Measurements from ENCODE around the gene C14orf119.

The C14orf119 gene

GRCh38 chr14:23120541-23121251, 25.4 kb downstream of the C14orf119 start:
- Mint-ChIP-seq H3K27ac (peak overlapping the region; percentile 65 to 91), H3K4me1 (peaks cover 45% of the 10 kb centered on the region), H3K9me3 (no peaks in the 10 kb centered on the region), H3K27me3 (no peaks in the 10 kb centered on the region), H3K4me3 (peak overlapping the region; percentile 71 to 73)
- ATAC-seq (peak; percentile 82), DNase-seq (peak; percentile 82 to 87)

- ATAC-seq (no peak), DNase-seq (no peak)
- Mint-ChIP-seq H3K9me3 (no peaks in the 10 kb centered on the region), H3K27me3 (no peaks in the 10 kb centered on the region), H3K4me3 (peak overlapping the region; percentile 9 to 24), H3K27ac (peak overlapping the region in 1 of 2 donors; percentile 91), H3K4me1 (peaks cover 45% of the 10 kb centered on the region)
Measured at GRCh38 chr14:23121361-23121771, 26.1 kb downstream of the C14orf119 start.

GRCh38 chr14:23122086-23122485, 26.8 kb downstream of the C14orf119 start:
- Mint-ChIP-seq H3K4me3 (no peak overlapping the region), H3K27ac (no peak overlapping the region), H3K4me1 (peaks cover 45% of the 10 kb centered on the region), H3K27me3 (no peaks in the 10 kb centered on the region), H3K9me3 (no peaks in the 10 kb centered on the region)
- ATAC-seq (no peak), DNase-seq (no peak)

GRCh38 chr14:23123419-23123818, 28.1 kb downstream of the C14orf119 start:
- no peaks in the 10 kb centered on the region for H3K27me3 Mint-ChIP-seq
- H3K9me3 Mint-ChIP-seq = no peaks in the 10 kb centered on the region
- DNase-seq = no peak
- H3K4me3 Mint-ChIP-seq = no peak overlapping the region
- H3K4me1 Mint-ChIP-seq = peaks cover 38% of the 10 kb centered on the region
- H3K27ac Mint-ChIP-seq = no peak overlapping the region
- no peak for ATAC-seq

GRCh38 chr14:23124337-23124954, 29.1 kb downstream of the C14orf119 start:
- Mint-ChIP-seq H3K27me3 (no peaks in the 10 kb centered on the region), H3K4me1 (peaks cover 28% of the 10 kb centered on the region), H3K9me3 (no peaks in the 10 kb centered on the region), H3K27ac (no peak overlapping the region), H3K4me3 (no peak overlapping the region)
- ATAC-seq (no peak), DNase-seq (no peak)

- H3K4me1 Mint-ChIP-seq = peaks cover 23% of the 10 kb centered on the region
- H3K9me3 Mint-ChIP-seq = no peaks in the 10 kb centered on the region
- no peak overlapping the region for H3K4me3 Mint-ChIP-seq
- H3K27me3 Mint-ChIP-seq = no peaks in the 10 kb centered on the region
- ATAC-seq (no peak), DNase-seq (no peak)
- H3K27ac Mint-ChIP-seq = peak overlapping the region in 1 of 2 donors; percentile 68
Measured at GRCh38 chr14:23125011-23125410, 29.7 kb downstream of the C14orf119 start.

GRCh38 chr14:23125933-23126524, 30.7 kb downstream of the C14orf119 start:
- ATAC-seq (no peak), DNase-seq (no peak)
- H3K27me3 Mint-ChIP-seq = no peaks in the 10 kb centered on the region
- peaks cover 12% of the 10 kb centered on the region for H3K4me1 Mint-ChIP-seq
- H3K4me3 Mint-ChIP-seq = no peak overlapping the region
- H3K9me3 Mint-ChIP-seq = no peaks in the 10 kb centered on the region
- H3K27ac Mint-ChIP-seq = no peak overlapping the region

- H3K9me3 Mint-ChIP-seq = no peaks in the 10 kb centered on the region
- H3K4me1 Mint-ChIP-seq = peaks cover 6% of the 10 kb centered on the region
- no peak for ATAC-seq
- H3K4me3 Mint-ChIP-seq = no peak overlapping the region
- no peak for DNase-seq
- H3K27me3 Mint-ChIP-seq = no peaks in the 10 kb centered on the region
- H3K27ac Mint-ChIP-seq = no peak overlapping the region
Measured at GRCh38 chr14:23126548-23127278, 31.4 kb downstream of the C14orf119 start.

- Mint-ChIP-seq H3K27me3 (no peaks in the 10 kb centered on the region), H3K27ac (peak overlapping the region in 1 of 2 donors; percentile 64), H3K4me1 (peaks cover 5% of the 10 kb centered on the region), H3K4me3 (no peak overlapping the region), H3K9me3 (no peaks in the 10 kb centered on the region)
- DNase-seq (no peak), ATAC-seq (no peak)
Measured at GRCh38 chr14:23127861-23128260, 32.6 kb downstream of the C14orf119 start.

GRCh38 chr14:23128969-23129758, 33.9 kb downstream of the C14orf119 start:
- Mint-ChIP-seq H3K27me3 (no peaks in the 10 kb centered on the region), H3K27ac (no peak overlapping the region)
- ATAC-seq = no peak

GRCh38 chr14:23129759-23130316, 34.5 kb downstream of the C14orf119 start:
- Mint-ChIP-seq H3K4me3 (no peak overlapping the region), H3K27me3 (no peaks in the 10 kb centered on the region), H3K27ac (no peak overlapping the region), H3K9me3 (no peaks in the 10 kb centered on the region), H3K4me1 (peaks cover 5% of the 10 kb centered on the region)
- DNase-seq (no peak), ATAC-seq (no peak)

More at GRCh38 chr14:23128969-23129758, 33.9 kb downstream of the C14orf119 start:
- no peak for DNase-seq
- Mint-ChIP-seq H3K4me3 (no peak overlapping the region), H3K4me1 (peaks cover 5% of the 10 kb centered on the region), H3K9me3 (no peaks in the 10 kb centered on the region)

- Mint-ChIP-seq H3K9me3 (no peaks in the 10 kb centered on the region), H3K27ac (peak overlapping the region in 1 of 2 donors; percentile 13), H3K4me1 (peaks cover 5% of the 10 kb centered on the region), H3K27me3 (no peaks in the 10 kb centered on the region), H3K4me3 (no peak overlapping the region)
- DNase-seq (no peak), ATAC-seq (no peak)
Measured at GRCh38 chr14:23130871-23131270, 35.6 kb downstream of the C14orf119 start.

- no peak overlapping the region for H3K4me3 Mint-ChIP-seq
- H3K9me3 Mint-ChIP-seq = no peaks in the 10 kb centered on the region
- ATAC-seq (no peak), DNase-seq (no peak)
- no peak overlapping the region for H3K27ac Mint-ChIP-seq
- peaks cover 5% of the 10 kb centered on the region for H3K4me1 Mint-ChIP-seq
- H3K27me3 Mint-ChIP-seq = no peaks in the 10 kb centered on the region
Measured at GRCh38 chr14:23131482-23131881, 36.2 kb downstream of the C14orf119 start.

GRCh38 chr14:23132970-23133369, 37.7 kb downstream of the C14orf119 start:
- Mint-ChIP-seq H3K4me1 (peaks cover 5% of the 10 kb centered on the region), H3K27me3 (no peaks in the 10 kb centered on the region), H3K4me3 (no peak overlapping the region), H3K9me3 (no peaks in the 10 kb centered on the region), H3K27ac (peak overlapping the region in 1 of 2 donors; percentile 43)
- ATAC-seq (no peak), DNase-seq (no peak)

Data from stimulated activated naive CD8-positive, alpha-beta T cell treated with anti-CD3 and anti-CD28 coated beads, Interleukin-15, amount 100 ng/mL, for 72 hours (primary cell).